HepG2 (cell line): ENCODE data around the gene CEP19. TPM values are rescaled to one million over a fixed set of nuclear protein-coding genes. Genes with fewer than 3 reads are reported as not detected.

Experiments used
- ARID2 ChIP-seq: sonication (generic); formaldehyde crosslinking; IDR thresholded peaks from 2 replicates; pipeline ENCODE4 v1.8.1; 2022; ENCODE audit warnings: mild to moderate bottlenecking, missing genetic modification reagents, borderline replicate concordance
- DNMT1 ChIP-seq: sonication (generic); formaldehyde crosslinking; IDR thresholded peaks from 2 replicates; pipeline ENCODE4 v1.5.1; 2020; ENCODE audit warnings: mild to moderate bottlenecking, missing genetic modification reagents
- ESRRA ChIP-seq: sonication (generic); formaldehyde crosslinking; IDR thresholded peaks from 2 replicates; pipeline ENCODE4 v1.5.1; 2020; ENCODE audit warnings: mild to moderate bottlenecking, low read depth, missing genetic modification reagents
- HDAC1 ChIP-seq: sonication (generic); formaldehyde crosslinking; IDR thresholded peaks from 2 replicates; pipeline ENCODE4 v1.5.1; 2020; ENCODE audit warnings: mild to moderate bottlenecking, missing genetic modification reagents
- KDM1A ChIP-seq: IDR thresholded peaks from 2 replicates; pipeline ENCODE4 v1.6.1; 2016; ENCODE audit warnings: missing compliant biosample characterization
- KDM2A ChIP-seq: sonication (generic); formaldehyde crosslinking; IDR thresholded peaks from 2 replicates; pipeline ENCODE4 v1.4.0; 2020; ENCODE audit warnings: low read depth, missing genetic modification reagents, borderline replicate concordance
- KLF12 ChIP-seq: sonication (generic); formaldehyde crosslinking; IDR thresholded peaks from 2 replicates; pipeline ENCODE4 v1.4.0; 2020; ENCODE audit warnings: missing genetic modification reagents, borderline replicate concordance
- MED1 ChIP-seq: sonication (generic); formaldehyde crosslinking; IDR thresholded peaks from 2 replicates; pipeline ENCODE4 v1.4.0; 2020; ENCODE audit warnings: missing genetic modification reagents
- MIER3 ChIP-seq: IDR thresholded peaks from 2 replicates; pipeline ENCODE4 v1.6.1; 2016; ENCODE audit warnings: missing compliant biosample characterization, borderline replicate concordance
- MIXL1 ChIP-seq: IDR thresholded peaks from 2 replicates; pipeline ENCODE4 v1.6.1; 2016
- MXD3 ChIP-seq: IDR thresholded peaks from 2 replicates; pipeline ENCODE4 v1.6.1; 2016; ENCODE audit warnings: mild to moderate bottlenecking, missing biosample characterization, missing genetic modification reagents
- MXD4 ChIP-seq: IDR thresholded peaks from 2 replicates; pipeline ENCODE4 v1.6.1; 2016; ENCODE audit warnings: mild to moderate bottlenecking, missing biosample characterization, missing genetic modification reagents
- MXI1 ChIP-seq: IDR thresholded peaks from 3 replicates; pipeline ENCODE4 v1.6.1; 2012; ENCODE audit warnings: low read depth, low read length, inconsistent platforms, borderline replicate concordance
- NR1H2 ChIP-seq: sonication (generic); formaldehyde crosslinking; IDR thresholded peaks from 2 replicates; pipeline ENCODE4 v1.8.1; 2022; ENCODE audit warnings: low read depth, missing genetic modification reagents, borderline replicate concordance
- PHF5A ChIP-seq: IDR thresholded peaks from one replicate; pipeline ENCODE4 v1.6.1; 2018; ENCODE audit warnings: low read depth, missing genetic modification reagents; ENCODE audit not compliant: unreplicated experiment
- PITX1 ChIP-seq: sonication (generic); formaldehyde crosslinking; IDR thresholded peaks from 2 replicates; pipeline ENCODE4 v1.5.1; 2020; ENCODE audit warnings: mild to moderate bottlenecking, missing genetic modification reagents
- RFXAP ChIP-seq: sonication (generic); formaldehyde crosslinking; IDR thresholded peaks from 2 replicates; pipeline ENCODE4 v1.4.0; 2020; ENCODE audit warnings: missing genetic modification reagents, borderline replicate concordance
- SIX4 ChIP-seq: sonication (generic); formaldehyde crosslinking; IDR thresholded peaks from 2 replicates; pipeline ENCODE4 v1.4.0; 2020; ENCODE audit warnings: missing genetic modification reagents
- SNAPC5 ChIP-seq: sonication (generic); formaldehyde crosslinking; IDR thresholded peaks from 2 replicates; pipeline ENCODE4 v1.8.1; 2023; ENCODE audit warnings: mild to moderate bottlenecking, missing genetic modification reagents, borderline replicate concordance
- SP1 ChIP-seq, 2 experiments: fragments of 450-650 bp in 1 of 2; sonication (generic) in 1 of 2; formaldehyde crosslinking in 1 of 2; IDR thresholded peaks; 2 replicates each; pipeline versions ENCODE4 v1.4.0 to v1.6.1; 2016 to 2020; ENCODE audit warnings: missing genetic modification reagents in 1 of 2
- SRY ChIP-seq: sonication (generic); formaldehyde crosslinking; IDR thresholded peaks from 2 replicates; pipeline ENCODE4 v1.8.0; 2022; ENCODE audit warnings: mild to moderate bottlenecking, missing genetic modification reagents
- ZBTB38 ChIP-seq: sonication (generic); formaldehyde crosslinking; IDR thresholded peaks from 2 replicates; pipeline ENCODE4 v1.5.1; 2020; ENCODE audit warnings: mild to moderate bottlenecking, missing genetic modification reagents
- ZFY ChIP-seq: sonication (generic); formaldehyde crosslinking; IDR thresholded peaks from 2 replicates; pipeline ENCODE4 v1.4.0; 2020; ENCODE audit warnings: missing genetic modification reagents
- ZNF12 ChIP-seq: sonication (generic); formaldehyde crosslinking; IDR thresholded peaks from 2 replicates; pipeline ENCODE4 v1.5.0; 2020; ENCODE audit warnings: missing genetic modification reagents
- ZNF251 ChIP-seq: sonication (generic); formaldehyde crosslinking; IDR thresholded peaks from 2 replicates; pipeline ENCODE4 v1.9.0; 2021; ENCODE audit warnings: mild to moderate bottlenecking, missing genetic modification reagents
- ZNF503 ChIP-seq: sonication (generic); formaldehyde crosslinking; IDR thresholded peaks from 2 replicates; pipeline ENCODE4 v1.4.0; 2020; ENCODE audit warnings: missing genetic modification reagents
- ZNF619 ChIP-seq: sonication (generic); formaldehyde crosslinking; IDR thresholded peaks from 2 replicates; pipeline ENCODE4 v1.4.0; 2020; ENCODE audit warnings: mild to moderate bottlenecking, missing genetic modification reagents
- ZNF678 ChIP-seq: sonication (generic); formaldehyde crosslinking; IDR thresholded peaks from 2 replicates; pipeline ENCODE4 v1.4.0; 2020; ENCODE audit warnings: mild to moderate bottlenecking, missing genetic modification reagents
- ZNF704 ChIP-seq: sonication (generic); formaldehyde crosslinking; IDR thresholded peaks from 2 replicates; pipeline ENCODE4 v1.8.1; 2023; ENCODE audit warnings: mild to moderate bottlenecking, inconsistent platforms, moderate library complexity, missing genetic modification reagents, borderline replicate concordance
- polyA plus RNA-seq, 8 experiments: library from polyadenylated mRNA; depleted of rRNA in 3 of 8; stranded (reverse) in 7 of 8; unstranded in 1 of 8; fragments of >200 nt; fragmentation: Illumina TruSeq in 4 of 8; extraction: Trizol in 4 of 8; gene quantifications; 2 replicates each; pipeline versions ENCODE4 v1.2.1 to v1.2.3, GENCODE V29; 2011 to 2016; ENCODE audit warnings: low read depth in 4 of 8, missing spikeins in 1 of 8, mixed read lengths in 1 of 8; ENCODE audit not compliant: insufficient read depth in 1 of 8
- total RNA-seq, 5 experiments: library from RNA; depleted of rRNA; stranded (reverse); fragments of >200 nt; fragmentation: Illumina TruSeq; extraction: Trizol; gene quantifications; 2 replicates each; pipeline ENCODE4 v1.2.3, GENCODE V29; 2016; ENCODE audit warnings: low read depth in 1 of 5

Gene CEP19
- total and polyA plus RNA-seq, 2 of the 13 experiments (the other 11 are each of a cell fraction or from before 2014, with no cell fraction given) = 0.48 to 1.2 TPM

GRCh38 chr3:196711838-196712513, at the start of gene CEP19, which contains the start of gene PIGX (continued):
- TF ChIP-seq ZNF251 (CRISPR knock-in tag) (no peak), ZNF503 (CRISPR knock-in tag) (no peak), ZBTB38 (CRISPR knock-in tag) (no peak), ARID2 (CRISPR knock-in tag) (no peak), PHF5A (no peak), ZNF704 (CRISPR knock-in tag) (no peak), SRY (CRISPR knock-in tag) (0 out of 2 replicates have a peak, but pooled peaks have one; percentile 45), SIX4 (CRISPR knock-in tag) (no peak), MIXL1 (CRISPR knock-in tag) (no peak), MXD4 (CRISPR knock-in tag) (peak; percentile 50; the same call in 1 of the 2 replicates), ZNF619 (no peak), MIER3 (no peak), ESRRA (CRISPR knock-in tag) (no peak; the same call in 1 of the 2 replicates), ZFY (CRISPR knock-in tag) (peak; percentile 80), MXD3 (peak; percentile 68; the same call in 1 of the 2 replicates), KLF12 (CRISPR knock-in tag) (peak; percentile 28; the same call in 1 of the 2 replicates), SNAPC5 (CRISPR knock-in tag) (no peak), MED1 (CRISPR knock-in tag) (peak; percentile 41; the same call in 1 of the 2 replicates), RFXAP (CRISPR knock-in tag) (0 out of 2 replicates have a peak, but pooled peaks have one; percentile 40), NR1H2 (CRISPR knock-in tag) (0 out of 2 replicates have a peak, but pooled peaks have one; percentile 60), ZNF678 (CRISPR knock-in tag) (no peak), ZNF12 (CRISPR knock-in tag) (no peak), SP1 (IDR thresholded peaks at IDR 0.05) (no peak), SP1 (CRISPR knock-in tag; IDR thresholded peaks at IDR 0.05) (peak; percentile 67; the same call in 1 of the 2 replicates), KDM2A (CRISPR knock-in tag) (peak; percentile 37; the same call in 1 of the 2 replicates), KDM1A (no peak), DNMT1 (CRISPR knock-in tag) (no peak; the same call in 1 of the 2 replicates), PITX1 (CRISPR knock-in tag) (0 out of 2 replicates have a peak, but pooled peaks have one; percentile 54), HDAC1 (peak; percentile 68), MXI1 (peak; percentile 87; the same call in 2 of the 3 replicates)
